ENCODE results near the gene TRAPPC2L. TPM values are rescaled to one million over a fixed set of nuclear protein-coding genes. Genes with fewer than 3 reads are reported as not detected.

Gene TRAPPC2L
- total and polyA plus RNA-seq, 4 donors: 34.2 to 106 (median 48.5) TPM

- no peak overlapping the region for H3K4me3 ChIP-seq
- TF ChIP-seq CTCF (IDR thresholded peaks at IDR 0.05; ENCODE audit: control extremely low read depth, extremely low read depth): no peak
- ATAC-seq (ENCODE audit: insufficient read depth, low FRiP score) (no peak), DNase-seq (peak; percentile 28 to 35 (median 31))
- H3K4me1 ChIP-seq (ENCODE audit: control insufficient read depth in 5 of 5, insufficient read depth in 5 of 5, low read length in 5 of 5): peaks cover 0 to 24% (median 13%) of the 10 kb centered on the region in 5 donors
- H3K36me3 ChIP-seq (ENCODE audit: control insufficient read depth in 4 of 4, insufficient read depth in 4 of 4, low read length in 4 of 4): peaks cover 0 to 4% (median 0%) of the 10 kb centered on the region in 4 donors
- peak overlapping the region; percentile 37 to 40 for H3K27ac ChIP-seq (ENCODE audit: low read depth in 1 of 2, low read length in 1 of 2)
- no peak overlapping the region for H3K9ac ChIP-seq (ENCODE audit: insufficient read depth in 1 of 2, low read length in 2 of 2)
- 81 to 85% methylated on average over 15 of the region's 15 CpGs for WGBS, 2 donors
- no peaks in the 10 kb centered on the region for H3K9me3 ChIP-seq (ENCODE audit: control insufficient read depth in 4 of 4, insufficient read depth in 3 of 4, low read length in 3 of 4)
- H3K27me3 ChIP-seq (ENCODE audit: control insufficient read depth in 3 of 3, insufficient read depth in 3 of 3, low read length in 2 of 3): no peaks in the 10 kb centered on the region
Observed at GRCh38 chr16:88886420-88886844, 29.5 kb downstream of the TRAPPC2L start.

GRCh38 chr16:88886845-88887521 is 30.1 kb downstream of the TRAPPC2L start:
- Histone ChIP-seq H3K27ac (ENCODE audit: low read depth in 1 of 2, low read length in 1 of 2) (peak overlapping the region; percentile 37 to 57), H3K36me3 (ENCODE audit: control insufficient read depth in 4 of 4, insufficient read depth in 4 of 4, low read length in 4 of 4) (peaks cover 0 to 6% (median 0%) of the 10 kb centered on the region in 4 donors)

GRCh38 chr16:88888057-88888456 is 31.1 kb downstream of the TRAPPC2L start:
- H3K27me3 ChIP-seq (ENCODE audit: control insufficient read depth in 3 of 3, insufficient read depth in 3 of 3, low read length in 2 of 3): no peaks in the 10 kb centered on the region
- H3K9ac ChIP-seq (ENCODE audit: insufficient read depth in 1 of 2, low read length in 2 of 2): no peak overlapping the region
- peaks cover 0 to 9% (median 0%) of the 10 kb centered on the region in 4 donors for H3K36me3 ChIP-seq (ENCODE audit: control insufficient read depth in 4 of 4, insufficient read depth in 4 of 4, low read length in 4 of 4)
- no peak for TF ChIP-seq CTCF (IDR thresholded peaks at IDR 0.05; ENCODE audit: control extremely low read depth, extremely low read depth)
- H3K4me1 ChIP-seq (ENCODE audit: control insufficient read depth in 5 of 5, insufficient read depth in 5 of 5, low read length in 5 of 5): peaks cover 0 to 20% (median 7%) of the 10 kb centered on the region in 5 donors
- no peak for DNase-seq
- no peak for ATAC-seq (ENCODE audit: insufficient read depth, low FRiP score)
- H3K4me3 ChIP-seq: no peak overlapping the region
- no peaks in the 10 kb centered on the region for H3K9me3 ChIP-seq (ENCODE audit: control insufficient read depth in 4 of 4, insufficient read depth in 3 of 4, low read length in 3 of 4)
- H3K27ac ChIP-seq (ENCODE audit: low read depth in 1 of 2, low read length in 1 of 2): peak overlapping the region; percentile 57 to 64
- 77 to 89% methylated on average over 14 of the region's 14 CpGs for WGBS, 2 donors

More at GRCh38 chr16:88886845-88887521, 30.1 kb downstream of the TRAPPC2L start:
- no peak for TF ChIP-seq CTCF (IDR thresholded peaks at IDR 0.05; ENCODE audit: control extremely low read depth, extremely low read depth)
- DNase-seq: peak; percentile 97 to 98 (median 97)
- H3K4me3 ChIP-seq: no peak overlapping the region
- H3K9me3 ChIP-seq (ENCODE audit: control insufficient read depth in 4 of 4, insufficient read depth in 3 of 4, low read length in 3 of 4): no peaks in the 10 kb centered on the region
- no peaks in the 10 kb centered on the region for H3K27me3 ChIP-seq (ENCODE audit: control insufficient read depth in 3 of 3, insufficient read depth in 3 of 3, low read length in 2 of 3)
- H3K9ac ChIP-seq (ENCODE audit: insufficient read depth in 1 of 2, low read length in 2 of 2): no peak overlapping the region
- 75 to 87% methylated on average over 38 to 39 of the region's 39 CpGs for WGBS, 2 donors
- peaks cover 0 to 20% (median 11%) of the 10 kb centered on the region in 5 donors for H3K4me1 ChIP-seq (ENCODE audit: control insufficient read depth in 5 of 5, insufficient read depth in 5 of 5, low read length in 5 of 5)
- ATAC-seq (ENCODE audit: insufficient read depth, low FRiP score): peak; percentile 41

Measured in lung (tissue), 12 donors.